Measurements from ENCODE around the gene PRSS56.

PRSS56 gene

GRCh38 chr2:232486558-232487384 lies 33.4 kb upstream of the PRSS56 start:
- DNase-seq (ENCODE audit: low read depth in 2 of 2, low spot score in 1 of 2) = no peak

- no peak for DNase-seq (ENCODE audit: low read depth in 2 of 2, low spot score in 1 of 2)
Observed at GRCh38 chr2:232487385-232488096, 32.6 kb upstream of the PRSS56 start, which contains the start of gene ECEL1. ECEL1 (minus strand) TSS chr2:232487834; CDS start chr2:232486653, 1,181 bp downstream.

GRCh38 chr2:232488097-232488711 lies 32.0 kb upstream of the PRSS56 start:
- no peak for DNase-seq (ENCODE audit: low read depth in 2 of 2, low spot score in 1 of 2)

- no peak for DNase-seq (ENCODE audit: low read depth in 2 of 2, low spot score in 1 of 2)
Observed at GRCh38 chr2:232488721-232489300, 31.4 kb upstream of the PRSS56 start.

GRCh38 chr2:232489516-232490220 lies 30.5 kb upstream of the PRSS56 start:
- no peak for DNase-seq (ENCODE audit: low read depth in 2 of 2, low spot score in 1 of 2)

- no peak for DNase-seq (ENCODE audit: low read depth in 2 of 2, low spot score in 1 of 2)
Observed at GRCh38 chr2:232490221-232491138, 29.7 kb upstream of the PRSS56 start.

- no peak for DNase-seq (ENCODE audit: low read depth in 2 of 2, low spot score in 1 of 2)
Observed at GRCh38 chr2:232491139-232491780, 28.9 kb upstream of the PRSS56 start.

- DNase-seq (ENCODE audit: low read depth in 2 of 2, low spot score in 1 of 2) = no peak
Observed at GRCh38 chr2:232492236-232492848, 27.8 kb upstream of the PRSS56 start.

GRCh38 chr2:232492963-232493700 lies 27.1 kb upstream of the PRSS56 start:
- DNase-seq (ENCODE audit: low read depth in 2 of 2, low spot score in 1 of 2) = no peak

GRCh38 chr2:232493701-232494474 lies 26.3 kb upstream of the PRSS56 start:
- no peak for DNase-seq (ENCODE audit: low read depth in 2 of 2, low spot score in 1 of 2)

GRCh38 chr2:232494542-232494941 lies 25.6 kb upstream of the PRSS56 start:
- no peak for DNase-seq (ENCODE audit: low read depth in 2 of 2, low spot score in 1 of 2)

GRCh38 chr2:232495292-232495691 lies 24.9 kb upstream of the PRSS56 start:
- no peak for DNase-seq (ENCODE audit: low read depth in 2 of 2, low spot score in 1 of 2)

GRCh38 chr2:232496501-232497270 lies 23.5 kb upstream of the PRSS56 start:
- no peak for DNase-seq (ENCODE audit: low read depth in 2 of 2, low spot score in 1 of 2)

GRCh38 chr2:232497348-232497747 lies 22.8 kb upstream of the PRSS56 start:
- DNase-seq (ENCODE audit: low read depth in 2 of 2, low spot score in 1 of 2) = no peak

GRCh38 chr2:232498452-232498851 lies 21.7 kb upstream of the PRSS56 start:
- no peak for DNase-seq (ENCODE audit: low read depth in 2 of 2, low spot score in 1 of 2)

GRCh38 chr2:232501331-232501771 lies 18.8 kb upstream of the PRSS56 start:
- no peak for DNase-seq (ENCODE audit: low read depth in 2 of 2, low spot score in 1 of 2)

Data from stimulated activated CD8-positive, alpha-beta memory T cell treated with anti-CD3 and anti-CD28 coated beads, Interleukin-4, amount 100 ng/mL, for 1 hour (primary cell).